HEK293T (cell line): Measurements from ENCODE around the gene MAP2K5.

ENCODE experiments used
- ARNT ChIP-seq: fragments of 450-650 bp; IDR thresholded peaks from 2 replicates; pipeline ENCODE4 v1.6.1; 2017; ENCODE audit warnings: mild to moderate bottlenecking
- BHLHE40 ChIP-seq: fragments of 450-650 bp; IDR thresholded peaks from 2 replicates; pipeline ENCODE4 v1.6.1; 2016; ENCODE audit warnings: mild to moderate bottlenecking, moderate library complexity, borderline replicate concordance
- CTBP1 ChIP-seq: fragments of 450-650 bp; IDR thresholded peaks from 2 replicates; pipeline ENCODE4 v1.6.1; 2016; ENCODE audit warnings: borderline replicate concordance
- ELF4 ChIP-seq: fragments of 450-650 bp; IDR thresholded peaks from 2 replicates; pipeline ENCODE4 v1.6.1; 2017; ENCODE audit warnings: antibody characterized with exemption
- FOXA1 ChIP-seq: fragments of 450-650 bp; IDR thresholded peaks from 2 replicates; pipeline ENCODE4 v1.6.1; 2016; ENCODE audit warnings: mild to moderate bottlenecking
- FOXK2 ChIP-seq: fragments of 450-650 bp; IDR thresholded peaks from 2 replicates; pipeline ENCODE4 v1.6.1; 2016; ENCODE audit warnings: mild to moderate bottlenecking
- FOXM1 ChIP-seq: fragments of 450-650 bp; IDR thresholded peaks from 2 replicates; pipeline ENCODE4 v1.6.1; 2017; ENCODE audit warnings: mild to moderate bottlenecking, borderline replicate concordance
- HDGF ChIP-seq: fragments of 450-650 bp; IDR thresholded peaks from 2 replicates; pipeline ENCODE4 v1.6.1; 2017; ENCODE audit warnings: antibody characterized with exemption, borderline replicate concordance
- LEF1 ChIP-seq: fragments of 450-650 bp; IDR thresholded peaks from 2 replicates; pipeline ENCODE4 v1.6.1; 2017; ENCODE audit warnings: mild to moderate bottlenecking, borderline replicate concordance
- SP1 ChIP-seq: fragments of 450-650 bp; IDR thresholded peaks from 2 replicates; pipeline ENCODE4 v1.6.1; 2017
- SUZ12 ChIP-seq: fragments of 450-650 bp; IDR thresholded peaks from 2 replicates; pipeline ENCODE4 v1.6.1; 2016; ENCODE audit warnings: mild to moderate bottlenecking
- TARDBP ChIP-seq: fragments of 450-650 bp; IDR thresholded peaks from 2 replicates; pipeline ENCODE4 v1.6.1; 2016
- ZNF384 ChIP-seq: fragments of 450-650 bp; IDR thresholded peaks from 2 replicates; pipeline ENCODE4 v1.6.1; 2016
- TF ChIP-seq, protein P1 (sequence below): fragments of 450-650 bp; IDR thresholded peaks from 2 replicates; pipeline ENCODE4 v1.6.1; 2016

DNA sequence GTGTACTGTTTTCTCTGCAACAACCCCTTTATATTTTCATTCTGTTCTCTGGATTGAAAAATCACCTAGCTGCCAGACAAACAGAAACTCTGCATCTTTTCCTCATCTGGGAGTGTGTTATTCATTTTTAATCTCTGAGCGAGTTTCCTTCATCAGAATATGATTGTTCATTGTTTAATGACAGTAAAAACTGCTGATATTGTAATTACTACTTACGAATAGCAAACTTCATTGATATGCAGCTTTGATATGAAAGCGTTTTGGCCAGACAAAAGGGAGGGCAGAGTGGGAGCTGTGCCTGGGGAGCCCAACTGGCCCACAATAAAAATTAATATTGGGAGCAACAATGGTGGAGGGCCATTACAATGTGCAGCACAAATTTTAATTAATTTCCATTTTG is 150.1 kb downstream of the MAP2K5 start:
- TF ChIP-seq SP1: no peak
- no peak for TF ChIP-seq FOXK2
- TF ChIP-seq, protein P1, sequence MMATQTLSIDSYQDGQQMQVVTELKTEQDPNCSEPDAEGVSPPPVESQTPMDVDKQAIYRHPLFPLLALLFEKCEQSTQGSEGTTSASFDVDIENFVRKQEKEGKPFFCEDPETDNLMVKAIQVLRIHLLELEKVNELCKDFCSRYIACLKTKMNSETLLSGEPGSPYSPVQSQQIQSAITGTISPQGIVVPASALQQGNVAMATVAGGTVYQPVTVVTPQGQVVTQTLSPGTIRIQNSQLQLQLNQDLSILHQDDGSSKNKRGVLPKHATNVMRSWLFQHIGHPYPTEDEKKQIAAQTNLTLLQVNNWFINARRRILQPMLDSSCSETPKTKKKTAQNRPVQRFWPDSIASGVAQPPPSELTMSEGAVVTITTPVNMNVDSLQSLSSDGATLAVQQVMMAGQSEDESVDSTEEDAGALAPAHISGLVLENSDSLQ: no peak
- TF ChIP-seq ELF4: no peak
- no peak for TF ChIP-seq LEF1
- TF ChIP-seq ZNF384: no peak
- TF ChIP-seq FOXM1: no peak
- TF ChIP-seq HDGF: no peak
- no peak for TF ChIP-seq ARNT
- no peak for TF ChIP-seq SUZ12
- TF ChIP-seq TARDBP: no peak
- TF ChIP-seq BHLHE40: no peak
- no peak for TF ChIP-seq FOXA1
- TF ChIP-seq CTBP1: no peak
